MM.1S (cell line): ENCODE results near the gene MST1.

Experiments
- DNase-seq: peaks from one replicate; pipeline ENCODE4 v3.0.0-alpha.2; 2015
- H2AFZ ChIP-seq: fragments of 300-600 bp; sonication (generic); 2 replicates; pipeline ENCODE4 v1.6.0; 2016; ENCODE audit warnings: antibody characterized with exemption, low read length
- H3F3A ChIP-seq: fragments of 300-600 bp; sonication (generic); 2 replicates; pipeline ENCODE4 v1.6.1; 2016; ENCODE audit warnings: mild to moderate bottlenecking, antibody characterized with exemption, low read length, moderate library complexity, mixed read lengths; ENCODE audit not compliant: insufficient read depth
- H3K27ac ChIP-seq: fragments of 300-600 bp; sonication (generic); 2 replicates; pipeline ENCODE4 v1.5.1; 2016; ENCODE audit warnings: mild to moderate bottlenecking, low read length
- H3K27me3 ChIP-seq: fragments of 300-600 bp; sonication (generic); replicated peaks from 2 replicates; pipeline ENCODE4 v1.6.0; 2016; ENCODE audit warnings: low read length; ENCODE audit not compliant: insufficient read depth
- H3K36me3 ChIP-seq: fragments of 300-600 bp; sonication (generic); replicated peaks from 2 replicates; pipeline ENCODE4 v1.6.1; 2016; ENCODE audit warnings: mild to moderate bottlenecking, low read length, mixed read lengths; ENCODE audit not compliant: insufficient read depth
- H3K4me1 ChIP-seq: fragments of 300-600 bp; sonication (generic); 2 replicates; pipeline ENCODE4 v1.6.1; 2016; ENCODE audit warnings: low read length, mixed read lengths
- H3K4me2 ChIP-seq: fragments of 300-600 bp; sonication (generic); 2 replicates; pipeline ENCODE4 v1.6.0; 2016; ENCODE audit warnings: low read depth, low read length
- H3K4me3 ChIP-seq: fragments of 300-600 bp; sonication (generic); 2 replicates; pipeline ENCODE4 v1.5.1; 2016; ENCODE audit warnings: low read length, mixed read lengths
- H3K79me2 ChIP-seq: fragments of 300-600 bp; sonication (generic); 2 replicates; pipeline ENCODE4 v1.6.1; 2016; ENCODE audit warnings: mixed run types, low read length, mixed read lengths
- H3K9ac ChIP-seq: fragments of 300-600 bp; sonication (generic); 2 replicates; pipeline ENCODE4 v1.6.1; 2016; ENCODE audit warnings: low read length, mixed read lengths
- H3K9me2 ChIP-seq: fragments of 300-600 bp; sonication (generic); replicated peaks from 2 replicates; pipeline ENCODE4 v1.6.1; 2016; ENCODE audit warnings: mild to moderate bottlenecking, low read length, mixed read lengths; ENCODE audit not compliant: insufficient read depth
- H3K9me3 ChIP-seq: fragments of 300-600 bp; sonication (generic); replicated peaks from 2 replicates; pipeline ENCODE4 v1.6.1; 2016; ENCODE audit warnings: mild to moderate bottlenecking, low read length, mixed read lengths; ENCODE audit not compliant: insufficient read depth
- H4K20me1 ChIP-seq: fragments of 300-600 bp; sonication (generic); 2 replicates; pipeline ENCODE4 v1.6.1; 2016; ENCODE audit warnings: mild to moderate bottlenecking, low read length, moderate library complexity, mixed read lengths; ENCODE audit not compliant: insufficient read depth
- CTCF ChIP-seq: fragments of 300-600 bp; sonication (generic); IDR thresholded peaks from 2 replicates; pipeline ENCODE4 v1.5.1; 2016; ENCODE audit warnings: antibody characterized with exemption, low read length, mixed read lengths
- EZH2 ChIP-seq: fragments of 300-600 bp; sonication (generic); optimal IDR thresholded peaks from 2 replicates; pipeline ENCODE3; 2017; ENCODE audit warnings: low read depth, mild to moderate bottlenecking, antibody characterized with exemption, low read length, mixed read lengths
- EZH2phosphoT487 ChIP-seq: fragments of 300-600 bp; sonication (generic); IDR thresholded peaks from 2 replicates; pipeline ENCODE4 v1.6.1; 2018; ENCODE audit warnings: antibody characterized with exemption, low read length

Gene MST1

DNA sequence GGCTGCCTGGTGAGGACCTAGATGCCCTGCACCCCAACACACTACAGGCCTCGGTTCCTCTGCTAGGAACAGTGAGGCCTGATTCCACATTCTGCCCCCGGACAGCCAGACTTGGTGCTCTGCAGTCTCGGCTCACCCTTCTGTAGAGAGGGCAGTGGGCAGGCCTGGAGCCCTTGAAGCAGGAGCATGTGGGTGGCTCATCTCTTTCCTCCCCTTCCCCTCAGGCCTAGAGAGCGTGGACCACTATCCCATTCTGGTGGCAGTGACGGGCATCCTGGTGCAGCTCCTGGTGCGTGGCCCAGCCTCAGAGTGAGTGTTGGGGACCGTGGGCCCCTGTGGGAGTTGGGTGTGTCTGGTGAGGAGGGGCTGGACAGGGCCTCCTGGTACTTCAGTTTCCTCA is 26.9 kb upstream of the MST1 start:
- no peak for DNase-seq
- H3K9me3 ChIP-seq = no peaks in the 10 kb centered on the region
- no peak overlapping the region for H3K4me2 ChIP-seq
- H3K4me3 ChIP-seq = no peak overlapping the region
- H3K79me2 ChIP-seq = peaks cover 3% of the 10 kb centered on the region; the same call in 1 of the 2 replicates
- no peak overlapping the region for H3K9ac ChIP-seq
- H3K27ac ChIP-seq = no peak overlapping the region
- no peaks in the 10 kb centered on the region for H3K4me1 ChIP-seq
- no peaks in the 10 kb centered on the region for H3F3A ChIP-seq
- no peak overlapping the region for H2AFZ ChIP-seq
- H3K27me3 ChIP-seq = no peaks in the 10 kb centered on the region
- TF ChIP-seq EZH2 (no peak), CTCF (no peak), EZH2phosphoT487 (no peak)
- H4K20me1 ChIP-seq = no peaks in the 10 kb centered on the region
- no peaks in the 10 kb centered on the region for H3K9me2 ChIP-seq
- no peaks in the 10 kb centered on the region for H3K36me3 ChIP-seq

DNA sequence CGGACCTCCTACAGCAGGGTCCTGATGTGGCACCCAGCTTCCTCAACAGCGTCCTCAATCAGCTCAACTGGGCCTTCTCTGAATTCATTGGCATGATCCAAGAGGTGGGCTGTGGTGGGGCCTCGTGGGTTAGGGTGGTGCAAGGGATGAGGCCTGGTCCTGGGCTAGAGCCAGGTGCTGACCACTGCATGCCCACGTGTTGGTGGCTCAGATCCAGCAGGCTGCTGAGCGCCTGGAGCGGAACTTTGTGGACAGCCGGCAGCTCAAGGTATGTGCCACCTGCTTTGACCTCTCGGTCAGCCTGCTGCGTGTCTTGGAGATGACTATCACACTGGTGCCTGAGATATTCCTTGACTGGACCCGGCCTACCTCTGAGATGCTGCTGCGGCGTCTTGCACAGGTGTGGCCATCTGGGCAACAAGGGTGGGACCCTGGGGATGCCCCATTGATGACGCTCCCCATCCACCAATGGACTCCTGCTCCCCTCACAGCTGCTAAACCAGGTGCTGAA is 26.4 kb upstream of the MST1 start:
- H3K9me2 ChIP-seq = no peaks in the 10 kb centered on the region
- no peak overlapping the region for H3K9ac ChIP-seq
- no peak overlapping the region for H2AFZ ChIP-seq
- no peaks in the 10 kb centered on the region for H3K27me3 ChIP-seq
- H3K79me2 ChIP-seq = no peaks in the 10 kb centered on the region; the same call in 1 of the 2 replicates
- TF ChIP-seq EZH2 (no peak), EZH2phosphoT487 (no peak), CTCF (no peak)
- H3K4me2 ChIP-seq = no peak overlapping the region
- no peaks in the 10 kb centered on the region for H4K20me1 ChIP-seq
- DNase-seq = no peak
- no peaks in the 10 kb centered on the region for H3F3A ChIP-seq
- no peaks in the 10 kb centered on the region for H3K9me3 ChIP-seq
- H3K36me3 ChIP-seq = no peaks in the 10 kb centered on the region
- no peak overlapping the region for H3K27ac ChIP-seq
- no peak overlapping the region for H3K4me3 ChIP-seq
- H3K4me1 ChIP-seq = no peaks in the 10 kb centered on the region

DNA sequence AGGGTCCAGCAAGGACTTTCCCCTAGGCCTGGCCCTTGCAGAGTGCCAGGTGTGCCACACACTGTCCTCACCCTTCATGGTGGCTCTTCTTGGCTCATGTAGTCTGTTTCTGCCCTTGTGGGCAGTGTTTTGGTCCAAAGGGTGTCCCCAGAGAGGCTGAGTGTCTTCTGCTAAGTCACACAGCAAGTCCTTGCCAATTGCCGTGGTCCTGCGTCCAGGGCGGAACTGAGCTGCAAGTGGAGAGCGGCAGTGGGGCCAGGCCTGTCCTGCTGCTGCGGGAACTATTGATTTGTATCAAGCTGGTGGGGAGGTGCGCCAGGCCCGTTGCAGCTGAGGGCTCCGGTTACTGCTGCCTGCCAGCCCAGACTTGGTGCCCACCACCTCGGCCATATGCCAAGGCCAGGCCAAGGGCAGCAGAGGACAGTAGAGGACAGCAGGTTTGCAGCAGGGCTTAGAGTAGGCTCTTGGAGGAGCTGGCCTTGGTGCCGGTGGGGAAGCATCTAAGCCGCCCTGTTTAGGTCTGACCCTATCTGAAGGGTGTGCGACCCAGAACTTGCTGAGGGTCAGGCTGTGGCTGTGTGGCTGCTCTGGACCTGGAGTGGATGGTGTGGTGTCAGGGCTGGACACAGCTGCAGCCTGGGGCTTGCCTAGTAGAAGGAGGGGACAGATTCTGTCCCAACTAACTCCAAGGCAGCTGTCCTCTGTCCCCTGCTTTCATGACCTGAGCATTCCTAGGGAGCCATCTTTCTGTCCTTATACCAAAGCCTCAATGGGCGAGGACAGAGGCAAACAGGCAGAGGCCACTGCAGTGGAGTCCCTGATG is 25.7 kb upstream of the MST1 start:
- H2AFZ ChIP-seq = no peak overlapping the region

More for the DNA sequence above, 25.7 kb upstream of the MST1 start:
- Histone ChIP-seq H3K9me3 (no peaks in the 10 kb centered on the region), H3K9me2 (no peaks in the 10 kb centered on the region), H3F3A (no peaks in the 10 kb centered on the region), H3K36me3 (no peaks in the 10 kb centered on the region), H3K4me2 (no peak overlapping the region), H3K9ac (no peak overlapping the region), H3K27ac (no peak overlapping the region), H3K4me3 (no peak overlapping the region), H4K20me1 (no peaks in the 10 kb centered on the region), H3K79me2 (no peaks in the 10 kb centered on the region; the same call in 1 of the 2 replicates), H3K4me1 (no peaks in the 10 kb centered on the region), H3K27me3 (no peaks in the 10 kb centered on the region)
- no peak for DNase-seq
- no peak for TF ChIP-seq EZH2
- no peak for TF ChIP-seq EZH2phosphoT487
- TF ChIP-seq CTCF = no peak
